GM23338 (cell line): ENCODE measurements around the gene MEF2D. TPM values are rescaled to one million over a fixed set of nuclear protein-coding genes. Genes with fewer than 3 reads are reported as not detected.

ENCODE experiments used
- ATAC-seq: fragments of 200-7000 bp; cut with Tn5 transposase; 3 replicates; pipeline ENCODE4 v1.9.1; 2020
- DNase-seq: peaks from one replicate; pipeline ENCODE4 v3.0.0-alpha.2; 2015; ENCODE audit warnings: low spot score
- H2AFZ ChIP-seq: fragments of 200-600 bp; sonication (generic); 2 replicates; pipeline ENCODE4 v1.8.0; 2016; ENCODE audit warnings: antibody characterized with exemption, mild to moderate bottlenecking, moderate library complexity
- H3F3A ChIP-seq: fragments of 200-600 bp; sonication (generic); replicated peaks from 2 replicates; pipeline ENCODE4 v1.8.0; 2017; ENCODE audit warnings: antibody characterized with exemption, mixed run types, low read depth
- H3K27ac ChIP-seq: fragments of 200-600 bp; sonication (generic); 2 replicates; pipeline ENCODE4 v1.6.1; 2016; ENCODE audit warnings: low read depth
- H3K27me3 ChIP-seq: fragments of 200-600 bp; sonication (generic); 2 replicates; pipeline ENCODE4 v1.8.0; 2016; ENCODE audit warnings: mild to moderate bottlenecking, mixed run types, moderate library complexity; ENCODE audit not compliant: insufficient read depth
- H3K36me3 ChIP-seq: fragments of 200-600 bp; sonication (generic); 2 replicates; pipeline ENCODE4 v1.8.0; 2016; ENCODE audit warnings: mild to moderate bottlenecking; ENCODE audit not compliant: insufficient read depth
- H3K4me1 ChIP-seq: fragments of 200-600 bp; sonication (generic); 2 replicates; pipeline ENCODE4 v1.8.0; 2016; ENCODE audit warnings: mild to moderate bottlenecking, moderate library complexity; ENCODE audit not compliant: insufficient read depth
- H3K4me2 ChIP-seq: fragments of 200-600 bp; sonication (generic); 2 replicates; pipeline ENCODE4 v1.7.1; 2017; ENCODE audit warnings: mixed run types
- H3K4me3 ChIP-seq: fragments of 200-600 bp; sonication (generic); 2 replicates; pipeline ENCODE4 v1.6.1; 2016; ENCODE audit warnings: mixed run types
- H3K79me2 ChIP-seq: fragments of 200-600 bp; sonication (generic); replicated peaks from 2 replicates; pipeline ENCODE4 v1.8.0; 2017; ENCODE audit warnings: mild to moderate bottlenecking; ENCODE audit not compliant: insufficient read depth
- H3K9me2 ChIP-seq: fragments of 200-600 bp; sonication (generic); 2 replicates; pipeline ENCODE4 v1.8.0; 2017; ENCODE audit not compliant: insufficient read depth
- H4K20me1 ChIP-seq: fragments of 200-600 bp; sonication (generic); replicated peaks from 2 replicates; pipeline ENCODE4 v1.8.0; 2017; ENCODE audit warnings: mild to moderate bottlenecking; ENCODE audit not compliant: insufficient read depth
- H3K27ac Mint-ChIP-seq: 2 replicates; pipeline ENCODE4 v1.8.0; 2020; ENCODE audit warnings: inconsistent platforms, mild to moderate bottlenecking, moderate library complexity, mixed read lengths
- H3K27me3 Mint-ChIP-seq: 3 replicates; pipeline ENCODE4 v1.8.0; 2022; ENCODE audit warnings: low read depth, mild to moderate bottlenecking, moderate library complexity, mixed read lengths, inconsistent platforms; ENCODE audit not compliant: insufficient read depth, poor library complexity
- H3K36me3 Mint-ChIP-seq: 3 replicates; pipeline ENCODE4 v1.8.0; 2021; ENCODE audit warnings: low read depth, mild to moderate bottlenecking, inconsistent platforms, moderate library complexity, mixed read lengths
- H3K4me1 Mint-ChIP-seq: 3 replicates; pipeline ENCODE4 v1.8.0; 2020; ENCODE audit warnings: mild to moderate bottlenecking, inconsistent platforms, mixed read lengths
- H3K4me3 Mint-ChIP-seq: 3 replicates; pipeline ENCODE4 v1.8.0; 2021; ENCODE audit warnings: moderate library complexity, mild to moderate bottlenecking, inconsistent platforms, mixed read lengths
- H3K9me3 Mint-ChIP-seq: 3 replicates; pipeline ENCODE4 v1.8.0; 2020; ENCODE audit warnings: moderate library complexity, mild to moderate bottlenecking, inconsistent platforms, mixed read lengths
- EZH2phosphoT487 ChIP-seq: fragments of 200-600 bp; sonication (generic); IDR thresholded peaks from one replicate; pipeline ENCODE4 v1.8.1; 2018; ENCODE audit warnings: antibody characterized with exemption; ENCODE audit not compliant: unreplicated experiment
- JUNB ChIP-seq: IDR thresholded peaks from one replicate; pipeline ENCODE4 v1.6.1; 2016; ENCODE audit warnings: antibody characterized with exemption; ENCODE audit not compliant: unreplicated experiment
- STAT1 ChIP-seq: IDR thresholded peaks from one replicate; pipeline ENCODE4 v1.6.1; 2016; ENCODE audit warnings: antibody characterized with exemption; ENCODE audit not compliant: unreplicated experiment
- ZNF331 ChIP-seq: fragments of 250-450 bp; sonication (Bioruptor Pico); IDR thresholded peaks from 2 replicates; pipeline ENCODE4 v1.5.0; 2020; ENCODE audit warnings: low read depth, mild to moderate bottlenecking, moderate library complexity
- polyA plus RNA-seq: library from polyadenylated mRNA; unstranded; fragments of >200 nt; fragmentation: Nextera tagmentation; extraction: Ambion mirVana; gene quantifications from 2 replicates; pipeline ENCODE4 v1.2.1, GENCODE V29; 2016
- total RNA-seq: library from RNA; depleted of rRNA; stranded (reverse); fragments of >200 nt; shearing (Covaris generic); gene quantifications from 2 replicates; pipeline ENCODE4 v1.2.3, GENCODE V29; 2014
- TF ChIP-seq, protein P1 (sequence below): IDR thresholded peaks from 2 replicates; pipeline ENCODE4 v1.6.1; 2016; ENCODE audit warnings: antibody characterized with exemption
- TF ChIP-seq, protein P2 (sequence below), 2 experiments: fragments of 200-600 bp in 1 of 2; sonication (generic) in 1 of 2; conservative IDR thresholded peaks; 2 replicates each; pipeline versions ENCODE4 v1.5.1 to v1.6.1; 2016 to 2017; ENCODE audit warnings: antibody characterized with exemption in 2 of 2, low read depth in 2 of 2, mild to moderate bottlenecking in 2 of 2, moderate library complexity in 1 of 2
- TF ChIP-seq, protein P3 (sequence below): IDR thresholded peaks from one replicate; pipeline ENCODE4 v1.6.1; 2018; ENCODE audit warnings: antibody characterized with exemption; ENCODE audit not compliant: unreplicated experiment

MEF2D gene
- total and polyA plus RNA-seq, 2 experiments from 2014 or later = 10.6 to 15.5 TPM

DNA sequence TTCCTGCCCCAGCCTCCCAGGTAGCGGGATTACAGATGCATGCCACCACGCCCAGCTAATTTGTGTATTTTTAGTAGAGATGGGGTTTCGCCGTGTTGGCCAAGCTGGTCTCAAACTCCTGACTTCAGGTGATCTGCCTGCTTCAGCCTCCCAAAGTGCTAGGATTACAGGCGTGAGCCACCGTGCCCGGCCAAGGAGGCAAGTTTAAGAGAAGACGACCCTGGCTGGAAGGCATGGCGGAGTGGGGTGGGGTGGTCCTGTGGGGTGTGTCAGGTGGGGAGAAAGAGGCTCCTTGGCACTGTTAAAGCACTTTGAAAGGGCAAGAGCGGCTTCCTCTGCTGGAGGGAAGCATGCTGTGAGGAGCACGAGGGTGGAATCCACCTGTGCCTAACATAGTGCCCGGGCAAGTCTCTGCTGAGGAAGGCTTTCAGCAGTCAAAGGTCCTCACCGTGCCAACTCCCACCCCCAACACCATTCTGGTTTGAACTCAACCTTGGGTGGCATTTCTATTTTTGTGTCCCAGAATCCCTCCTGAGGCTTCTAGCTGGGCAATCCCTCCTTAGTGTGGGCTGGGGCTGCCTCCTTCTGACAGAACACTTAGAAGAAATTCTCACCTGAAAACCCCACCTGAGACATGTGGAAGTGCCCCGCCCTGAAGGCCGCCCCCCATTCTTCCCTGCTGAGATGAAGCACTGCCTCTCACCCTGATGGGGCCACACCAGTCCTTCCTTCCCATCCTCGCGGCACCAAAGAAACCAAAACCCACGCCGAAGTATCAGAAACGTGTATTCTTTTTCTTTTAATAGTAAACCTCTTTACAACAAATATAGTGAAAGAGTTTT lies 37.4 kb downstream of the MEF2D start:
- Histone ChIP-seq H3K4me3 (0 out of 2 replicates have a peak overlapping the region, but pooled peaks have one; percentile 2), H4K20me1 (no peaks in the 10 kb centered on the region), H3K4me2 (peak overlapping the region; percentile 56), H3K36me3 (no peaks in the 10 kb centered on the region), H3K27me3 (no peaks in the 10 kb centered on the region), H2AFZ (no peak overlapping the region), H3F3A (no peaks in the 10 kb centered on the region), H3K4me1 (peaks cover 31% of the 10 kb centered on the region), H3K9me2 (no peaks in the 10 kb centered on the region), H3K79me2 (no peaks in the 10 kb centered on the region), H3K27ac (0 out of 2 replicates have a peak overlapping the region, but pooled peaks have one; percentile 5)
- TF ChIP-seq, protein P1, sequence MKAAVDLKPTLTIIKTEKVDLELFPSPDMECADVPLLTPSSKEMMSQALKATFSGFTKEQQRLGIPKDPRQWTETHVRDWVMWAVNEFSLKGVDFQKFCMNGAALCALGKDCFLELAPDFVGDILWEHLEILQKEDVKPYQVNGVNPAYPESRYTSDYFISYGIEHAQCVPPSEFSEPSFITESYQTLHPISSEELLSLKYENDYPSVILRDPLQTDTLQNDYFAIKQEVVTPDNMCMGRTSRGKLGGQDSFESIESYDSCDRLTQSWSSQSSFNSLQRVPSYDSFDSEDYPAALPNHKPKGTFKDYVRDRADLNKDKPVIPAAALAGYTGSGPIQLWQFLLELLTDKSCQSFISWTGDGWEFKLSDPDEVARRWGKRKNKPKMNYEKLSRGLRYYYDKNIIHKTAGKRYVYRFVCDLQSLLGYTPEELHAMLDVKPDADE = no peak
- TF ChIP-seq EZH2phosphoT487 (no peak), JUNB (no peak), STAT1 (no peak), ZNF331 (CRISPR knock-in tag) (no peak)
- TF ChIP-seq, protein P2, sequence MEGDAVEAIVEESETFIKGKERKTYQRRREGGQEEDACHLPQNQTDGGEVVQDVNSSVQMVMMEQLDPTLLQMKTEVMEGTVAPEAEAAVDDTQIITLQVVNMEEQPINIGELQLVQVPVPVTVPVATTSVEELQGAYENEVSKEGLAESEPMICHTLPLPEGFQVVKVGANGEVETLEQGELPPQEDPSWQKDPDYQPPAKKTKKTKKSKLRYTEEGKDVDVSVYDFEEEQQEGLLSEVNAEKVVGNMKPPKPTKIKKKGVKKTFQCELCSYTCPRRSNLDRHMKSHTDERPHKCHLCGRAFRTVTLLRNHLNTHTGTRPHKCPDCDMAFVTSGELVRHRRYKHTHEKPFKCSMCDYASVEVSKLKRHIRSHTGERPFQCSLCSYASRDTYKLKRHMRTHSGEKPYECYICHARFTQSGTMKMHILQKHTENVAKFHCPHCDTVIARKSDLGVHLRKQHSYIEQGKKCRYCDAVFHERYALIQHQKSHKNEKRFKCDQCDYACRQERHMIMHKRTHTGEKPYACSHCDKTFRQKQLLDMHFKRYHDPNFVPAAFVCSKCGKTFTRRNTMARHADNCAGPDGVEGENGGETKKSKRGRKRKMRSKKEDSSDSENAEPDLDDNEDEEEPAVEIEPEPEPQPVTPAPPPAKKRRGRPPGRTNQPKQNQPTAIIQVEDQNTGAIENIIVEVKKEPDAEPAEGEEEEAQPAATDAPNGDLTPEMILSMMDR (conservative IDR thresholded peaks at IDR 0.05; ENCODE audit: low read depth in 2 of 2) = no peak
- TF ChIP-seq, protein P3, sequence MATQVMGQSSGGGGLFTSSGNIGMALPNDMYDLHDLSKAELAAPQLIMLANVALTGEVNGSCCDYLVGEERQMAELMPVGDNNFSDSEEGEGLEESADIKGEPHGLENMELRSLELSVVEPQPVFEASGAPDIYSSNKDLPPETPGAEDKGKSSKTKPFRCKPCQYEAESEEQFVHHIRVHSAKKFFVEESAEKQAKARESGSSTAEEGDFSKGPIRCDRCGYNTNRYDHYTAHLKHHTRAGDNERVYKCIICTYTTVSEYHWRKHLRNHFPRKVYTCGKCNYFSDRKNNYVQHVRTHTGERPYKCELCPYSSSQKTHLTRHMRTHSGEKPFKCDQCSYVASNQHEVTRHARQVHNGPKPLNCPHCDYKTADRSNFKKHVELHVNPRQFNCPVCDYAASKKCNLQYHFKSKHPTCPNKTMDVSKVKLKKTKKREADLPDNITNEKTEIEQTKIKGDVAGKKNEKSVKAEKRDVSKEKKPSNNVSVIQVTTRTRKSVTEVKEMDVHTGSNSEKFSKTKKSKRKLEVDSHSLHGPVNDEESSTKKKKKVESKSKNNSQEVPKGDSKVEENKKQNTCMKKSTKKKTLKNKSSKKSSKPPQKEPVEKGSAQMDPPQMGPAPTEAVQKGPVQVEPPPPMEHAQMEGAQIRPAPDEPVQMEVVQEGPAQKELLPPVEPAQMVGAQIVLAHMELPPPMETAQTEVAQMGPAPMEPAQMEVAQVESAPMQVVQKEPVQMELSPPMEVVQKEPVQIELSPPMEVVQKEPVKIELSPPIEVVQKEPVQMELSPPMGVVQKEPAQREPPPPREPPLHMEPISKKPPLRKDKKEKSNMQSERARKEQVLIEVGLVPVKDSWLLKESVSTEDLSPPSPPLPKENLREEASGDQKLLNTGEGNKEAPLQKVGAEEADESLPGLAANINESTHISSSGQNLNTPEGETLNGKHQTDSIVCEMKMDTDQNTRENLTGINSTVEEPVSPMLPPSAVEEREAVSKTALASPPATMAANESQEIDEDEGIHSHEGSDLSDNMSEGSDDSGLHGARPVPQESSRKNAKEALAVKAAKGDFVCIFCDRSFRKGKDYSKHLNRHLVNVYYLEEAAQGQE = no peak
- ATAC-seq = no peak
- Mint-ChIP-seq H3K9me3 (no peaks in the 10 kb centered on the region), H3K27ac (no peak overlapping the region), H3K27me3 (peaks cover 11% of the 10 kb centered on the region), H3K4me1 (peaks cover 43% of the 10 kb centered on the region), H3K4me3 (no peak overlapping the region; the same call in 2 of the 3 replicates), H3K36me3 (peaks cover 1% of the 10 kb centered on the region; the same call in 2 of the 3 replicates)
- DNase-seq = no peak
